Measurements from ENCODE around the gene NAB1.

DNA sequence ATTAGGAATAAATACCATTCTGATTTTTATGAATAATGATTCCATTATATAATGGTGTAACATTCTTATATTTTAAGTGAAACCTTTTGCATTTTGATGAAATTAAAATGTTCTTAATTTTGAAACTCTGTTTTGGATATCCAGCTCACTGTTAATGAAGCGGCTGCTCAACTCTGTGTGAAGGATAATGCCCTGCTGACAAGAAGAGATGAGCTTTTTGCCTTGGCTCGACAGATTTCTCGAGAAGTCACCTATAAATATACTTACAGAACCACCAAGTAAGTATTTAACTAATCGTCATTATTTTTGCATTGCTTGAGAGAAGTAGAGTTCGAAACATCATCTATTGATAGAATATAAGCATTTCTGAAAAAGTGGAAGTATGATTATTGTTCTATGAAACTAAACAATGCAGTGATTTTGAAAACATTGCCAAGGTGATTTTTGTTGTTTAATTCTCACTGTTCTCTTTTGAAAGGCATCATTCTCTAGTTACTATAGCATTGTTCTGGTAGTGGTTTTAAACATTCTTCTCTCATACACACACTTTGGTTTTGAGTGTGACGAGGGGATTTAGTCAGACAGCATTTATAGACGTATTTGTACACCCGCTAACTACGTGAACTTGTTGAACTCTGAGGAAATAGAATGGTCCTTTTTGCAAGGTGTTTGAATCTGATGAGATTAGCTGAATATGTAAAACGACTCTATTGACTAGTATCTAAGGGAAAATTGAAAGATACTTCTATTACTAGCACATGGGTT, 21.5 kb downstream of the NAB1 start:
- no peak for TF ChIP-seq GATA2 (IDR thresholded peaks at IDR 0.05; ENCODE audit: low read depth, low read length)
- no peak for TF ChIP-seq GATA3 (IDR thresholded peaks at IDR 0.05; ENCODE audit: low read depth, low read length)

Data from SH-SY5Y (cell line).